Stomach (tissue), 4 donors: Measurements from ENCODE around the gene CBFA2T3.

Experiments used
- CTCF ChIP-seq, 7 experiments: fragments of 450-650 bp in 4 of 7; fragments of 200-600 bp in 3 of 7; sonication (generic) in 3 of 7; IDR thresholded peaks; one replicate each; pipeline ENCODE4 v1.5.1; 2016 to 2019; ENCODE audit warnings: antibody characterized with exemption in 7 of 7, control low read depth in 2 of 7, mild to moderate bottlenecking in 1 of 7
- POLR2A ChIP-seq, 4 donors: fragments of 450-650 bp; IDR thresholded peaks; one replicate each; pipeline ENCODE4 v1.6.1; 2016; ENCODE audit warnings: antibody characterized with exemption in 4 of 4, control low read depth in 2 of 4, mild to moderate bottlenecking in 1 of 4, moderate library complexity in 1 of 4

GRCh38 chr16:88862968-88863367, 114.0 kb downstream of the CBFA2T3 start:
- no peak for TF ChIP-seq CTCF (IDR thresholded peaks at IDR 0.05)
- TF ChIP-seq POLR2A (IDR thresholded peaks at IDR 0.05) = no peak
